ENCODE data around the gene PALLD.
A peak's percentile ranks its signal among the peaks of the same experiment; 100 is the strongest.

Gene PALLD

GRCh38 chr4:168811207-168811606 is 314.4 kb downstream of the PALLD start:
- DNase-seq = no peak

- no peak for DNase-seq
Observed at GRCh38 chr4:168811786-168812651, 315.2 kb downstream of the PALLD start.

GRCh38 chr4:168812806-168813205 is 316.0 kb downstream of the PALLD start:
- no peak for DNase-seq

- DNase-seq = no peak
Observed at GRCh38 chr4:168813890-168814289, 317.0 kb downstream of the PALLD start.

- no peak for DNase-seq
Observed at GRCh38 chr4:168815379-168816345, 318.8 kb downstream of the PALLD start.

- DNase-seq = no peak
Observed at GRCh38 chr4:168817370-168817769, 320.5 kb downstream of the PALLD start.

- no peak for DNase-seq
Observed at GRCh38 chr4:168822481-168822880, 325.6 kb downstream of the PALLD start.

GRCh38 chr4:168825975-168826374 is 329.1 kb downstream of the PALLD start:
- no peak for DNase-seq

GRCh38 chr4:168826620-168827019 is 329.8 kb downstream of the PALLD start:
- no peak for DNase-seq

GRCh38 chr4:168830777-168831512 is 334.1 kb downstream of the PALLD start:
- DNase-seq = no peak

- no peak for DNase-seq
Observed at GRCh38 chr4:168831585-168831918, 334.7 kb downstream of the PALLD start.

- peak; percentile 12 for DNase-seq
Observed at GRCh38 chr4:168831919-168832762, 335.3 kb downstream of the PALLD start.

GRCh38 chr4:168832763-168833575 is 336.1 kb downstream of the PALLD start:
- DNase-seq = no peak

- DNase-seq = no peak
Observed at GRCh38 chr4:168833881-168834280, 337.0 kb downstream of the PALLD start.

GRCh38 chr4:168835880-168836454 is 339.1 kb downstream of the PALLD start:
- no peak for DNase-seq

GRCh38 chr4:168836490-168836889 is 339.6 kb downstream of the PALLD start:
- no peak for DNase-seq

- no peak for DNase-seq
Observed at GRCh38 chr4:168837922-168838321, 341.1 kb downstream of the PALLD start.

- DNase-seq = no peak
Observed at GRCh38 chr4:168839758-168840391, 343.0 kb downstream of the PALLD start.

- no peak for DNase-seq
Observed at GRCh38 chr4:168840392-168840763, 343.5 kb downstream of the PALLD start.

GRCh38 chr4:168841000-168841671 is 344.3 kb downstream of the PALLD start:
- no peak for DNase-seq

Data from DMS 273 treated with DMSO at 0.1 percent for 48 hours (cell line).